ENCODE results near the gene KCNB1. TPM values are rescaled to one million over a fixed set of nuclear protein-coding genes. Genes with fewer than 3 reads are reported as not detected.

Gene KCNB1
- total and polyA plus RNA-seq, 2 of the 4 experiments (the other 2 are of a cell fraction) = 0.05 TPM; not detected in 1

DNA sequence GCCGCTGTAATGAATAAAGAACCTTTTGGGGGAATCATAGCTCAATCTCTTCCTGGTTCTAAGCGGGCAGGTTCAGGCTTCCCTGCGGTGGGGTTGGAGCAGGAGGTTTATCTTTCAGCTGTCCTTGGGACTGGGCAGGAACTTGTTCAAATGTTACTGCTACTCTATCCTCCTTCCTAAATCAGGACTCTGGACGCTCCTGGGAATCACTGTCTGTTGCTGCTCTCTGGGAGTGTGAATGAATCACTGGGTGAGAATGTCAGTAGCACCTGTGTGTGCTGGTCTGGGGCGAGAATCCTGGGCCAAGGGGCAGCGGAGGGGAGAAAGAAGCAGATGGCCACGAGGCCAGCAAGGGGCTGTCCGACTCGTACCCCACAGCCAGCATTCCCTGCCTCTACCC is 139.2 kb downstream of the KCNB1 start:
- H2BK20ac ChIP-seq (ENCODE audit: low read depth, low read length) = no peak overlapping the region
- no peak overlapping the region for H3K9ac ChIP-seq (ENCODE audit: low read depth, low read length)
- no peak overlapping the region for H3K27ac ChIP-seq (ENCODE audit: insufficient read depth, low read length)
- H3K23ac ChIP-seq (ENCODE audit: low read depth, low read length) = no peak overlapping the region
- ChIA-PET CTCF (no interaction called here), POLR2A (ENCODE audit: unreplicated experiment) (no interaction called here)
- peaks cover 7% of the 10 kb centered on the region; the same call in 1 of the 2 replicates for H3K9me1 ChIP-seq (ENCODE audit: insufficient read depth, low read length)
- no peaks in the 10 kb centered on the region for H4K20me1 ChIP-seq (ENCODE audit: insufficient read depth, low read length)
- intact Hi-C loops (cut with micrococcal nuclease) (no loop called here), dilution Hi-C loops (cut with HindIII; ENCODE audit: low sequenced_read_pairs, unreplicated experiment) (no loop called here), in situ Hi-C loops (cut with MboI; ENCODE audit: low sequenced_read_pairs) (loop anchor here (25.0 kb wide), 1 partner anchor 519 kb away; no protein-coding TSS in a partner anchor)
- no peak overlapping the region for H2AK9ac ChIP-seq (replicated peaks; ENCODE audit: low read depth, low read length, poor library complexity)
- H3K27me3 ChIP-seq (ENCODE audit: control insufficient read depth, insufficient read depth, low read length) = peaks cover 2% of the 10 kb centered on the region; the same call in 1 of the 2 replicates
- no peak overlapping the region for H4K5ac ChIP-seq (ENCODE audit: low read depth, low read length)
- no peak overlapping the region for H3K4me3 ChIP-seq (ENCODE audit: insufficient read depth, low read depth, low read length)
- no TSS peak for BruUV-seq (replicated peaks)
- H2AFZ ChIP-seq (replicated peaks; ENCODE audit: low read length, poor library complexity) = no peak overlapping the region
- 67% methylated on average over 2 of the region's 9 CpGs; no CpG with 5 or more reads in 1 of the 2 experiments for WGBS, 2 experiments (ENCODE audit: extremely low coverage in 2 of 2, insufficient read length in 1 of 2)
- H3K4ac ChIP-seq (ENCODE audit: low read depth, low read length) = no peak overlapping the region
- no peak overlapping the region for H2BK15ac ChIP-seq (ENCODE audit: low read depth, low read length)
- H3K18ac ChIP-seq (ENCODE audit: low read depth, low read length) = no peak overlapping the region
- no peaks in the 10 kb centered on the region for H3K79me1 ChIP-seq (ENCODE audit: low read depth in 1 of 2, low read length in 2 of 2)
- H3K4me2 ChIP-seq (ENCODE audit: low read depth, low read length) = no peak overlapping the region
- H2AK5ac ChIP-seq (ENCODE audit: low read depth, low read length) = no peak overlapping the region
- no peak overlapping the region for H2BK120ac ChIP-seq (ENCODE audit: low read depth, low read length)
- no peak for ATAC-seq (ENCODE audit: low read depth)
- TF ChIP-seq RFX5 (IDR thresholded peaks at IDR 0.05; ENCODE audit: low read depth, low read length) (no peak), SMC3 (IDR thresholded peaks at IDR 0.05; ENCODE audit: low read depth, low read length) (no peak), CTCF (conservative IDR thresholded peaks at IDR 0.05; ENCODE audit: low read depth, low read length) (no peak), RCOR1 (IDR thresholded peaks at IDR 0.05; ENCODE audit: insufficient replicate concordance, low read length) (no peak), RAD21 (IDR thresholded peaks at IDR 0.05; ENCODE audit: low read length) (no peak), USF2 (IDR thresholded peaks at IDR 0.05; ENCODE audit: low read depth, low read length) (no peak), ELK1 (IDR thresholded peaks at IDR 0.05; ENCODE audit: borderline replicate concordance, low read depth, low read length) (no peak), MXI1 (IDR thresholded peaks at IDR 0.05; ENCODE audit: borderline replicate concordance, low read depth, low read length) (no peak)
- no peak for DNase-seq
- H4K8ac ChIP-seq (ENCODE audit: low read depth in 2 of 2, low read length in 2 of 2) = no peak overlapping the region
- no peak overlapping the region for H3K56ac ChIP-seq (ENCODE audit: extremely low read depth, insufficient read depth, low read length)
- no peak overlapping the region for H3K14ac ChIP-seq (replicated peaks; ENCODE audit: low read depth, low read length)
- peaks cover 9% of the 10 kb centered on the region; the same call in 1 of the 2 replicates for H3K4me1 ChIP-seq (ENCODE audit: control insufficient read depth, insufficient read depth, low read length)
- no peak overlapping the region for H4K91ac ChIP-seq (ENCODE audit: insufficient read depth, low read depth, low read length)
- H3K9me3 ChIP-seq (ENCODE audit: control insufficient read depth, insufficient read depth, low read length) = no peaks in the 10 kb centered on the region
- no peak overlapping the region for H2BK5ac ChIP-seq (ENCODE audit: low read depth, low read length, poor library complexity, severe bottlenecking)
- H3K36me3 ChIP-seq (ENCODE audit: control insufficient read depth, insufficient read depth, low read length) = no peaks in the 10 kb centered on the region

Measured in IMR-90 (cell line).